Vagina (tissue), 2 donors: ENCODE measurements around the gene HMGA1. TPM values are rescaled to one million over a fixed set of nuclear protein-coding genes. Genes with fewer than 3 reads are reported as not detected.

Experiments
- DNase-seq, 2 donors: peaks; one replicate each; pipeline ENCODE4 v3.0.0-alpha.2; 2017; ENCODE audit errors: extremely low spot score in 2 of 2
- H3K27ac ChIP-seq: fragments of 200-600 bp; sonication (generic); one replicate; pipeline ENCODE4 v1.5.1; 2019
- H3K27me3 ChIP-seq: fragments of 200-600 bp; sonication (generic); one replicate; pipeline ENCODE4 v1.5.1; 2019
- H3K36me3 ChIP-seq, 2 donors: fragments of 200-600 bp; sonication (generic); one replicate each; pipeline ENCODE4 v1.5.1; 2017 to 2019
- H3K4me1 ChIP-seq: fragments of 200-600 bp; sonication (generic); one replicate; pipeline ENCODE4 v1.5.1; 2019
- H3K4me3 ChIP-seq, 2 donors: fragments of 200-600 bp; sonication (generic); 1 replicate in 1 of 2; 2 replicates in 1 of 2; pipeline ENCODE4 v1.5.1; 2016 to 2019
- H3K9me3 ChIP-seq: fragments of 200-600 bp; sonication (generic); one replicate; pipeline ENCODE4 v1.5.1; 2019
- POLR2A ChIP-seq, 2 donors: fragments of 450-650 bp; IDR thresholded peaks; one replicate each; pipeline ENCODE4 v1.6.1; 2017; ENCODE audit warnings: antibody characterized with exemption in 2 of 2, mild to moderate bottlenecking in 2 of 2, moderate library complexity in 2 of 2
- POLR2AphosphoS5 ChIP-seq, 2 donors: sonication (generic); formaldehyde crosslinking; IDR thresholded peaks; one replicate each; pipeline ENCODE4 v1.9.0; 2017; ENCODE audit warnings: antibody characterized with exemption in 2 of 2, mild to moderate bottlenecking in 2 of 2, low read depth in 1 of 2; ENCODE audit not compliant: insufficient read depth in 1 of 2
- intact Hi-C: fragments of 100-400 bp; cut with DNase I; formaldehyde crosslinking; loops from one replicate; pipeline ENCODE4 v1.15.1; 2023
- total RNA-seq: library from RNA; depleted of rRNA; stranded (reverse); fragments of >200 nt; gene quantifications from one replicate; pipeline ENCODE4 v1.2.3, GENCODE V29; 2016
- TF ChIP-seq, protein P1 (sequence below), 3 experiments: fragments of 450-650 bp in 2 of 3; fragments of 200-600 bp in 1 of 3; sonication (generic) in 1 of 3; IDR thresholded peaks; one replicate each; pipeline ENCODE4 v1.5.1; 2017 to 2019; ENCODE audit warnings: antibody characterized with exemption in 3 of 3, mild to moderate bottlenecking in 2 of 3, moderate library complexity in 2 of 3

The HMGA1 gene
- total RNA-seq, 1 donor from 2014 or later: 65.6 TPM

DNA sequence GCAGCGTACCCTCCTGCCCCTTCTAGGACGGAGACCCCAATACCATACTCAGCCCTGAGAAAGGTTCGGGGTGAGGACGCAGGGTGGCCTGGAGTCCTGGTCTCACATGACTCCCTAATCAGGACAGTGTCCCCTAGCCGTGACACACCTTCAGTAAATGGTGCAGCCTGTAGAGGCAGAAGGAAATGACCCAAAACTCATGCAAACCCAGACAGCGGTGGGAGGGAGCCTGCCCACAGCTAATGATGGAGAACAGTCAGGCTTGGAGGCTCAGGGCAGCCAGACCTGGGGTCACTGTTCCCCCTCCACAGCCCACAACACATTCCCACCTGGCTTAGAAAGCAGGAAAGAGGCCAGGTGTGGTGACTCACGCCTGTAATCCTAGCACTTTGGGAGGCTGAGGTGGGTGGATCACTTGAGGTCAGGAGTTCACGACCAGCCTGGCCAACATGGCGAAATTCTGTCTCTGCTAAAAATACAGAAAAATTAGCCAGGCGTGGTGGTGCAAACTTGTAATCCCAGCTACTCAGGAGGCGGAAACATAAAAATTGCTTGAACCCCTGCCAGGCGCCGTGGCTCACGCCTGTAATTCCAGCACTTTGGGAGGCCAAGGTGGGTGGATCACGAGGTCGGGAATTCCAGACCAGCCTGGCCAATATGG lies 8.8 kb upstream of the HMGA1 start:
- TF ChIP-seq POLR2A (IDR thresholded peaks at IDR 0.05) (no peak), POLR2AphosphoS5 (IDR thresholded peaks at IDR 0.05; ENCODE audit: insufficient read depth in 1 of 2, low read depth in 1 of 2) (no peak)
- TF ChIP-seq, protein P1, sequence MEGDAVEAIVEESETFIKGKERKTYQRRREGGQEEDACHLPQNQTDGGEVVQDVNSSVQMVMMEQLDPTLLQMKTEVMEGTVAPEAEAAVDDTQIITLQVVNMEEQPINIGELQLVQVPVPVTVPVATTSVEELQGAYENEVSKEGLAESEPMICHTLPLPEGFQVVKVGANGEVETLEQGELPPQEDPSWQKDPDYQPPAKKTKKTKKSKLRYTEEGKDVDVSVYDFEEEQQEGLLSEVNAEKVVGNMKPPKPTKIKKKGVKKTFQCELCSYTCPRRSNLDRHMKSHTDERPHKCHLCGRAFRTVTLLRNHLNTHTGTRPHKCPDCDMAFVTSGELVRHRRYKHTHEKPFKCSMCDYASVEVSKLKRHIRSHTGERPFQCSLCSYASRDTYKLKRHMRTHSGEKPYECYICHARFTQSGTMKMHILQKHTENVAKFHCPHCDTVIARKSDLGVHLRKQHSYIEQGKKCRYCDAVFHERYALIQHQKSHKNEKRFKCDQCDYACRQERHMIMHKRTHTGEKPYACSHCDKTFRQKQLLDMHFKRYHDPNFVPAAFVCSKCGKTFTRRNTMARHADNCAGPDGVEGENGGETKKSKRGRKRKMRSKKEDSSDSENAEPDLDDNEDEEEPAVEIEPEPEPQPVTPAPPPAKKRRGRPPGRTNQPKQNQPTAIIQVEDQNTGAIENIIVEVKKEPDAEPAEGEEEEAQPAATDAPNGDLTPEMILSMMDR (IDR thresholded peaks at IDR 0.05): no peak
- intact Hi-C loops: no loop called here
- Histone ChIP-seq H3K27me3 (no peaks in the 10 kb centered on the region), H3K9me3 (no peaks in the 10 kb centered on the region), H3K36me3 (no peaks in the 10 kb centered on the region), H3K27ac (no peak overlapping the region), H3K4me3 (no peak overlapping the region), H3K4me1 (peaks cover 29% of the 10 kb centered on the region)
- DNase-seq: no peak

GRCh38 chr6:34229877-34230276 lies 6.8 kb upstream of the HMGA1 start:
- intact Hi-C loops: loop anchor here (5.0 kb wide), 1 partner anchor 1567 kb away; the partner anchor contains the start of gene CLPS
- Histone ChIP-seq H3K27ac (no peak overlapping the region), H3K27me3 (no peaks in the 10 kb centered on the region), H3K36me3 (no peaks in the 10 kb centered on the region), H3K4me1 (peaks cover 13% of the 10 kb centered on the region), H3K4me3 (no peak overlapping the region), H3K9me3 (no peaks in the 10 kb centered on the region)
- DNase-seq: no peak
- TF ChIP-seq, protein P1 (IDR thresholded peaks at IDR 0.05): no peak
- TF ChIP-seq POLR2AphosphoS5 (IDR thresholded peaks at IDR 0.05; ENCODE audit: insufficient read depth in 1 of 2, low read depth in 1 of 2) (no peak), POLR2A (IDR thresholded peaks at IDR 0.05) (no peak)

DNA sequence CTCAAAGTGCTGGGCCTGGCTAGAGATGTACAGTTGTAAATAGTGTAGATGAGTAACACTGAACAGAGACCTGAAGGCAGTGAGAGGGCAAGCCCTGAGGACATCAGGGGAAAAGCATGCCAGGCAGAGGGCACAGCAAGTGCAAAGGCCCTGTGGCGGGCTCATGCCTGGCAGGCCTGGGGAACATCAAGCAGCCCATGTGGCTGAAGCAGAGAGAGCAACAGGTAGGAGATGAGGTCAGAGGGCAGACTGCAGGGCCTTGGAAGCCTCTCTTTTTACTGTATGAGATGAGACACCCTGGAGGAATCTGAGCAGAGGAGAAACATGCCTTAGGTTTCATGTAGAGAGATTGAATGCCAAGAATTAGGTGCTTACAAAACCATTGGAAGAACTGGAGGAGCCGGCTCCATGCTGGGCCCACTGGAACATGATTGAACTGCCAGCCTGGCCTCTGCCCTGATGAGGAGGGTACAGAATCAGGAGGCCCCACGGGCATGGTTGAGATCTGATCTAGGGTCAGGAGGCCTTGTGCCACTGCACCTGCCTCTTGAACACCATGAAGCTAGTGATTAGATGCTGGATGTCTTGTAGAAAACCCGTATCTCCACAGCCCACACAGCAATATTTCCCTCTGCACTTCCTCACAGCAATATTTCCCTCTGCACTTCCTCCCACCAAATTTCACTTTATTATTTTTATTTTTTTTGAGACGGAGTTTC lies 5.9 kb upstream of the HMGA1 start:
- TF ChIP-seq POLR2A (IDR thresholded peaks at IDR 0.05) (no peak), POLR2AphosphoS5 (IDR thresholded peaks at IDR 0.05; ENCODE audit: insufficient read depth in 1 of 2, low read depth in 1 of 2) (no peak)
- TF ChIP-seq, protein P1 (IDR thresholded peaks at IDR 0.05): no peak
- peaks cover 16% of the 10 kb centered on the region for H3K4me1 ChIP-seq
- no peak for DNase-seq
- no peak overlapping the region for H3K4me3 ChIP-seq
- H3K36me3 ChIP-seq: no peaks in the 10 kb centered on the region
- no peaks in the 10 kb centered on the region for H3K27me3 ChIP-seq
- intact Hi-C loops: loop anchor here (5.0 kb wide), 1 partner anchor 1566 kb away; the partner anchor contains the start of gene CLPS
- H3K27ac ChIP-seq: no peak overlapping the region
- H3K9me3 ChIP-seq: no peaks in the 10 kb centered on the region

- Histone ChIP-seq H3K36me3 (no peaks in the 10 kb centered on the region), H3K27me3 (no peaks in the 10 kb centered on the region), H3K9me3 (no peaks in the 10 kb centered on the region), H3K4me3 (no peak overlapping the region), H3K27ac (no peak overlapping the region), H3K4me1 (peaks cover 18% of the 10 kb centered on the region)
- intact Hi-C loops: loop anchor here (5.0 kb wide), 1 partner anchor 1566 kb away; the partner anchor contains the start of gene CLPS
- TF ChIP-seq POLR2AphosphoS5 (IDR thresholded peaks at IDR 0.05; ENCODE audit: insufficient read depth in 1 of 2, low read depth in 1 of 2) (no peak), POLR2A (IDR thresholded peaks at IDR 0.05) (no peak)
- TF ChIP-seq, protein P1 (IDR thresholded peaks at IDR 0.05): no peak
- DNase-seq: no peak
These were observed 4.9 kb upstream of the HMGA1 start for GRCh38 chr6:34231566-34232336.
